Cardiac muscle cell (in vitro differentiated cells and primary cell): ENCODE data around the gene ACSM2B. TPM values are rescaled to one million over a fixed set of nuclear protein-coding genes. Genes with fewer than 3 reads are reported as not detected.

Experiments used
- DNase-seq, 2 donors: peaks; one replicate each; pipeline versions ENCODE4 v3.0.0 to v3.0.0-alpha.2; 2010 to 2017; ENCODE audit warnings: low read depth in 1 of 2, low spot score in 1 of 2
- H3K27ac ChIP-seq: fragments of 200-600 bp; sonication (generic); 2 replicates; pipeline ENCODE4 v1.5.1; 2016
- H3K27me3 ChIP-seq: fragments of 200-600 bp; sonication (generic); 2 replicates; pipeline ENCODE4 v1.6.0; 2016; ENCODE audit warnings: control low read depth
- H3K36me3 ChIP-seq: fragments of 200-600 bp; sonication (generic); 2 replicates; pipeline ENCODE4 v1.5.1; 2016; ENCODE audit warnings: control low read depth
- H3K4me1 ChIP-seq: fragments of 200-600 bp; sonication (generic); 2 replicates; pipeline ENCODE4 v1.8.1; 2017; ENCODE audit warnings: low read depth, mild to moderate bottlenecking, mixed run types
- H3K4me3 ChIP-seq: fragments of 200-600 bp; sonication (generic); 2 replicates; pipeline ENCODE4 v1.5.1; 2016; ENCODE audit warnings: mild to moderate bottlenecking
- H3K9me3 ChIP-seq: fragments of 200-600 bp; sonication (generic); 2 replicates; pipeline ENCODE4 v1.5.1; 2017; ENCODE audit warnings: low read depth, mild to moderate bottlenecking, control low read depth
- CTCF ChIP-seq: IDR thresholded peaks from 2 replicates; pipeline ENCODE4 v1.5.1; 2012; ENCODE audit warnings: low read depth, mild to moderate bottlenecking, low read length
- polyA plus RNA-seq: library from polyadenylated mRNA; unstranded; fragments of >200 nt; fragmentation: Nextera tagmentation; extraction: Ambion mirVana; gene quantifications from 2 replicates; pipeline ENCODE4 v1.2.1, GENCODE V29; 2016
- total RNA-seq: library from RNA; depleted of rRNA; stranded (reverse); fragments of >200 nt; gene quantifications from 2 replicates; pipeline ENCODE4 v1.2.3, GENCODE V29; 2016

The ACSM2B gene
- total and polyA plus RNA-seq, 2 experiments from 2014 or later: not detected

- H3K27me3 ChIP-seq: no peaks in the 10 kb centered on the region
- H3K27ac ChIP-seq: no peak overlapping the region
- H3K9me3 ChIP-seq: no peaks in the 10 kb centered on the region
- no peak for DNase-seq
- H3K4me1 ChIP-seq: no peaks in the 10 kb centered on the region
- TF ChIP-seq CTCF: no peak
- H3K36me3 ChIP-seq: no peaks in the 10 kb centered on the region
- no peak overlapping the region for H3K4me3 ChIP-seq
Observed at GRCh38 chr16:20620770-20621169, 44.6 kb upstream of the ACSM2B start.

- Histone ChIP-seq H3K36me3 (no peaks in the 10 kb centered on the region), H3K27me3 (no peaks in the 10 kb centered on the region), H3K9me3 (no peaks in the 10 kb centered on the region), H3K4me3 (no peak overlapping the region), H3K4me1 (no peaks in the 10 kb centered on the region), H3K27ac (no peak overlapping the region)
- no peak for TF ChIP-seq CTCF
- no peak for DNase-seq
Observed at GRCh38 chr16:20620003-20620402, 43.8 kb upstream of the ACSM2B start.

- H3K36me3 ChIP-seq: no peaks in the 10 kb centered on the region
- no peak for DNase-seq
- H3K27me3 ChIP-seq: no peaks in the 10 kb centered on the region
- no peak overlapping the region for H3K27ac ChIP-seq
- H3K4me3 ChIP-seq: no peak overlapping the region
- H3K9me3 ChIP-seq: no peaks in the 10 kb centered on the region
- H3K4me1 ChIP-seq: no peaks in the 10 kb centered on the region
- no peak for TF ChIP-seq CTCF
Observed at GRCh38 chr16:20617271-20617670, 41.1 kb upstream of the ACSM2B start.

GRCh38 chr16:20614186-20615141, 38.3 kb upstream of the ACSM2B start:
- Histone ChIP-seq H3K4me3 (no peak overlapping the region), H3K4me1 (no peaks in the 10 kb centered on the region), H3K36me3 (no peaks in the 10 kb centered on the region), H3K9me3 (no peaks in the 10 kb centered on the region), H3K27ac (no peak overlapping the region), H3K27me3 (no peaks in the 10 kb centered on the region)
- TF ChIP-seq CTCF: no peak
- DNase-seq: no peak

GRCh38 chr16:20613481-20614185, 37.5 kb upstream of the ACSM2B start:
- DNase-seq: no peak
- Histone ChIP-seq H3K27me3 (no peaks in the 10 kb centered on the region), H3K36me3 (no peaks in the 10 kb centered on the region), H3K4me3 (no peak overlapping the region), H3K4me1 (no peaks in the 10 kb centered on the region), H3K27ac (no peak overlapping the region), H3K9me3 (no peaks in the 10 kb centered on the region)
- no peak for TF ChIP-seq CTCF
